Gastrocnemius medialis (tissue), 4 donors: Measurements from ENCODE around the gene CAMKK2.

ENCODE experiments used
- POLR2A ChIP-seq, 2 donors: fragments of 450-650 bp; IDR thresholded peaks; one replicate each; pipeline ENCODE4 v1.6.1; 2017; ENCODE audit warnings: antibody characterized with exemption in 2 of 2, mild to moderate bottlenecking in 2 of 2, moderate library complexity in 2 of 2
- TF ChIP-seq, protein P1 (sequence below), 5 experiments: fragments of 450-650 bp in 3 of 5; fragments of 200-600 bp in 2 of 5; sonication (generic) in 2 of 5; IDR thresholded peaks in 4 of 5; conservative IDR thresholded peaks in 1 of 5; 1 replicate in 4 of 5; 2 replicates in 1 of 5; pipeline ENCODE4 v1.5.1; 2016 to 2019; ENCODE audit warnings: antibody characterized with exemption in 5 of 5, mild to moderate bottlenecking in 3 of 5, moderate library complexity in 3 of 5

DNA sequence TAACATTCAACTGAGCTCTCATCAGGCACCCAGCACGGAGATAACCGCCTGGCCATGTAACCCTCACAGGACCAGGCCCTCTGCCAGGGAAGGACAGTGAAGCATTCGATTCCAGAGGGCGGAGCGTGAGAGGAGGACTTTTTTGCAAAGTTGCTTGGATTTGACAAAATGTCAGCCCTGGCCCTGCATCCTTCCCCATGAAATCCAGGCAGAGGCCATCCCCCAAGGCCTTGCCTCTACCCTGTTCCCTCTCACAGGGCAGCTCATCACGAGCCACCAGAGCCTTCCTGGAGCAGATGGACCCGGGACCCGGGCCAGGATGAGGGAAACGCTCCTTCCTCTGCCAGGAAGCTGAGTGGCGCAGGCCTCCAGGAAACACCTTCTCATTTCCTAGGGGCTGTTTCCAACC lies 17.0 kb downstream of the CAMKK2 start:
- TF ChIP-seq, protein P1, sequence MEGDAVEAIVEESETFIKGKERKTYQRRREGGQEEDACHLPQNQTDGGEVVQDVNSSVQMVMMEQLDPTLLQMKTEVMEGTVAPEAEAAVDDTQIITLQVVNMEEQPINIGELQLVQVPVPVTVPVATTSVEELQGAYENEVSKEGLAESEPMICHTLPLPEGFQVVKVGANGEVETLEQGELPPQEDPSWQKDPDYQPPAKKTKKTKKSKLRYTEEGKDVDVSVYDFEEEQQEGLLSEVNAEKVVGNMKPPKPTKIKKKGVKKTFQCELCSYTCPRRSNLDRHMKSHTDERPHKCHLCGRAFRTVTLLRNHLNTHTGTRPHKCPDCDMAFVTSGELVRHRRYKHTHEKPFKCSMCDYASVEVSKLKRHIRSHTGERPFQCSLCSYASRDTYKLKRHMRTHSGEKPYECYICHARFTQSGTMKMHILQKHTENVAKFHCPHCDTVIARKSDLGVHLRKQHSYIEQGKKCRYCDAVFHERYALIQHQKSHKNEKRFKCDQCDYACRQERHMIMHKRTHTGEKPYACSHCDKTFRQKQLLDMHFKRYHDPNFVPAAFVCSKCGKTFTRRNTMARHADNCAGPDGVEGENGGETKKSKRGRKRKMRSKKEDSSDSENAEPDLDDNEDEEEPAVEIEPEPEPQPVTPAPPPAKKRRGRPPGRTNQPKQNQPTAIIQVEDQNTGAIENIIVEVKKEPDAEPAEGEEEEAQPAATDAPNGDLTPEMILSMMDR (IDR thresholded peaks at IDR 0.05 in 4 of 5, conservative IDR thresholded peaks at IDR 0.05 in 1 of 5), result no peak
- no peak for TF ChIP-seq POLR2A (IDR thresholded peaks at IDR 0.05)
